Islet precursor cell (in vitro differentiated cells): ENCODE results near the gene ISG20.
"Not testable (repeated sequence)": the region's sequence is repeated elsewhere in the genome, so short reads cannot be mapped to it uniquely, and the experiment has no call there.

Source experiments
- DNase-seq: peaks from one replicate; pipeline ENCODE4 v3.0.0-alpha.2; 2018

Gene ISG20

GRCh38 chr15:88619796-88620195 lies 19.0 kb upstream of the ISG20 start:
- DNase-seq = peak; percentile 19

- peak; percentile 99 for DNase-seq
These were observed 17.6 kb upstream of the ISG20 start, which contains the start of gene AEN for GRCh38 chr15:88620995-88621772. Gene AEN (plus strand): TSS chr15:88621340. CDS start chr15:88626210, 4,870 bp downstream.

GRCh38 chr15:88621789-88622604 lies 16.8 kb upstream of the ISG20 start:
- DNase-seq = peak; percentile 62

GRCh38 chr15:88622605-88622975 lies 16.2 kb upstream of the ISG20 start:
- peak; percentile 48 for DNase-seq

- DNase-seq = peak; percentile 83
These were observed 15.8 kb upstream of the ISG20 start for GRCh38 chr15:88623061-88623460.

GRCh38 chr15:88623632-88624031 lies 15.2 kb upstream of the ISG20 start:
- no peak for DNase-seq

GRCh38 chr15:88624156-88624970 lies 14.5 kb upstream of the ISG20 start:
- no peak for DNase-seq

- DNase-seq = no peak
These were observed 13.8 kb upstream of the ISG20 start for GRCh38 chr15:88624971-88625490.

- peak; percentile 38 for DNase-seq
These were observed 12.7 kb upstream of the ISG20 start for GRCh38 chr15:88625943-88626741.

GRCh38 chr15:88627463-88627862 lies 11.4 kb upstream of the ISG20 start:
- DNase-seq = peak; percentile 28

GRCh38 chr15:88628018-88628654 lies 10.7 kb upstream of the ISG20 start:
- DNase-seq = no peak

GRCh38 chr15:88629071-88629470 lies 9.7 kb upstream of the ISG20 start:
- DNase-seq = no peak

- no peak for DNase-seq
These were observed 8.6 kb upstream of the ISG20 start for GRCh38 chr15:88630141-88630721.

- DNase-seq = no peak
These were observed 7.9 kb upstream of the ISG20 start for GRCh38 chr15:88630798-88631463.

GRCh38 chr15:88631464-88632028 lies 7.3 kb upstream of the ISG20 start:
- peak; percentile 48 for DNase-seq

- DNase-seq = not testable (repeated sequence)
These were observed 6.0 kb upstream of the ISG20 start for GRCh38 chr15:88632797-88633196.

- DNase-seq = no peak
These were observed 4.4 kb upstream of the ISG20 start for GRCh38 chr15:88634449-88634848.

- DNase-seq = no peak
These were observed 3.5 kb upstream of the ISG20 start for GRCh38 chr15:88635318-88635717.

GRCh38 chr15:88636050-88636449 lies 2.8 kb upstream of the ISG20 start:
- DNase-seq = peak; percentile 87

GRCh38 chr15:88636654-88637053 lies 2.2 kb upstream of the ISG20 start:
- no peak for DNase-seq
